Tongue (tissue), 2 donors: Measurements from ENCODE around the gene FOSL2. TPM values are rescaled to one million over a fixed set of nuclear protein-coding genes. Genes with fewer than 3 reads are reported as not detected.

Experiments
- DNase-seq: peaks from one replicate; pipeline ENCODE4 v3.0.0-alpha.2; 2015
- total RNA-seq: library from RNA; depleted of rRNA; stranded (reverse); fragments of >200 nt; gene quantifications from one replicate; pipeline ENCODE4 v1.2.3, GENCODE V29; 2014

Gene FOSL2
- total RNA-seq, 1 donor from 2014 or later, result 66.4 TPM

GRCh38 chr2:28433935-28434599 lies 41.4 kb downstream of the FOSL2 start:
- no peak for DNase-seq

GRCh38 chr2:28434600-28434989 lies 41.9 kb downstream of the FOSL2 start:
- peak; percentile 57 for DNase-seq

- no peak for DNase-seq
Measured at GRCh38 chr2:28435241-28435640, 42.6 kb downstream of the FOSL2 start.

GRCh38 chr2:28435814-28436351 lies 43.2 kb downstream of the FOSL2 start:
- DNase-seq, result no peak

GRCh38 chr2:28436525-28437051 lies 43.9 kb downstream of the FOSL2 start:
- peak; percentile 72 for DNase-seq

GRCh38 chr2:28437149-28437835 lies 44.6 kb downstream of the FOSL2 start:
- DNase-seq, result peak; percentile 55

GRCh38 chr2:28437918-28438317 lies 45.3 kb downstream of the FOSL2 start:
- peak; percentile 48 for DNase-seq

GRCh38 chr2:28438532-28439063 lies 45.9 kb downstream of the FOSL2 start:
- peak; percentile 45 for DNase-seq

GRCh38 chr2:28439127-28439526 lies 46.5 kb downstream of the FOSL2 start:
- no peak for DNase-seq

- peak; percentile 24 for DNase-seq
Measured at GRCh38 chr2:28439763-28440162, 47.1 kb downstream of the FOSL2 start.

- DNase-seq, result no peak
Measured at GRCh38 chr2:28442328-28442727, 49.7 kb downstream of the FOSL2 start.

- no peak for DNase-seq
Measured at GRCh38 chr2:28444956-28445355, 52.3 kb downstream of the FOSL2 start.

- no peak for DNase-seq
Measured at GRCh38 chr2:28445448-28446258, 53.0 kb downstream of the FOSL2 start.

GRCh38 chr2:28446531-28446930 lies 53.9 kb downstream of the FOSL2 start:
- no peak for DNase-seq

GRCh38 chr2:28447086-28447485 lies 54.4 kb downstream of the FOSL2 start:
- no peak for DNase-seq

GRCh38 chr2:28447943-28448792 lies 55.5 kb downstream of the FOSL2 start:
- DNase-seq, result no peak

GRCh38 chr2:28448793-28449100 lies 56.1 kb downstream of the FOSL2 start:
- no peak for DNase-seq

GRCh38 chr2:28449126-28449487 lies 56.4 kb downstream of the FOSL2 start:
- DNase-seq, result no peak

GRCh38 chr2:28449488-28450395 lies 57.1 kb downstream of the FOSL2 start:
- no peak for DNase-seq

GRCh38 chr2:28450901-28451565 lies 58.4 kb downstream of the FOSL2 start:
- DNase-seq, result no peak
